PFSK-1 (cell line): ENCODE data around the gene BTBD3.

Source experiments
- POLR2AphosphoS5 ChIP-seq: IDR thresholded peaks from 2 replicates; pipeline ENCODE4 v1.6.1; 2012; ENCODE audit warnings: low read depth, mild to moderate bottlenecking, control low read depth, low read length, moderate library complexity
- REST ChIP-seq, 2 experiments: IDR thresholded peaks; 2 replicates each; pipeline versions ENCODE4 v1.6.1 to v1.8.0; 2011 to 2012; ENCODE audit warnings: low read depth in 2 of 2, low read length in 2 of 2, control low read depth in 1 of 2, inconsistent platforms in 1 of 2, mild to moderate bottlenecking in 1 of 2, moderate library complexity in 1 of 2; ENCODE audit not compliant: insufficient read depth in 1 of 2
- SIN3A ChIP-seq: IDR thresholded peaks from 2 replicates; pipeline ENCODE4 v1.6.1; 2012; ENCODE audit warnings: mild to moderate bottlenecking, low read length, moderate library complexity, borderline replicate concordance; ENCODE audit not compliant: insufficient read depth
- TAF1 ChIP-seq: IDR thresholded peaks from 2 replicates; pipeline ENCODE4 v1.6.1; 2012; ENCODE audit warnings: low read length, control low read depth, borderline replicate concordance; ENCODE audit not compliant: insufficient read depth

- TF ChIP-seq REST (IDR thresholded peaks at IDR 0.05; ENCODE audit: insufficient read depth in 1 of 2, low read depth in 2 of 2, low read length in 2 of 2) (no peak), TAF1 (no peak), SIN3A (no peak), POLR2AphosphoS5 (no peak)
These were observed 1.3 kb downstream of the BTBD3 start for GRCh38 chr20:11918981-11919380.
